ENCODE measurements around the gene METTL24. TPM values are rescaled to one million over a fixed set of nuclear protein-coding genes. Genes with fewer than 3 reads are reported as not detected.

METTL24 gene
- total and polyA plus RNA-seq, 10 of the 15 experiments (the other 5 are each of a cell fraction or from before 2014, with no cell fraction given): 0.20 TPM; not detected in 9

DNA sequence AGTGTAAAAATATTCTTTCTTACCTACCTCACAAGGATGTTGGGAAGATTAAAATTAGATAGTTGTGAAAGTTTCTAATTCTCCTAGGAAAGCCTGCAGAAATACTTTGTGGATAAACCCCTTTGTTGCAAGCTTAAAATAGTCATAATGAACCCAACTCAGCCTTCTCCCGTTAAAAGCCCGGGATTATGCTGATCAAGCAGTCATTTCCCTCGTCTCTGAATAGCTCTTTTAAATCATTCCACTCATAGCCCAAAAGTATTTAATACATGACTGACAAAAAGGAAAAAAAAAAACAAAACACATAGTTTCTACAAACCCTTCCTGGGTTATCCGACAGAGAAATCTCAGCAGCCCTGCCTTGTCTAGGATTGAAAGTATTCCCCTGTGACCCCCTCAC lies 10.9 kb upstream of the METTL24 start:
- TF ChIP-seq BRCA1 (IDR thresholded peaks at IDR 0.05; ENCODE audit: low read depth, low read length) (no peak), NFIC (IDR thresholded peaks at IDR 0.05; ENCODE audit: low read depth, low read length) (no peak), NRF1 (conservative IDR thresholded peaks at IDR 0.05; ENCODE audit: low read depth, low read length) (no peak), POLR2AphosphoS5 (IDR thresholded peaks at IDR 0.05; ENCODE audit: low read length) (no peak), ZBED1 (IDR thresholded peaks at IDR 0.05; ENCODE audit: borderline replicate concordance) (no peak), ETV6 (conservative IDR thresholded peaks at IDR 0.05 in 1 of 2, IDR thresholded peaks at IDR 0.05 in 1 of 2; ENCODE audit: borderline replicate concordance in 1 of 2, low read depth in 1 of 2) (no peak), ATF7 (IDR thresholded peaks at IDR 0.05; ENCODE audit: low read depth) (no peak)
- TF ChIP-seq, protein P1, sequence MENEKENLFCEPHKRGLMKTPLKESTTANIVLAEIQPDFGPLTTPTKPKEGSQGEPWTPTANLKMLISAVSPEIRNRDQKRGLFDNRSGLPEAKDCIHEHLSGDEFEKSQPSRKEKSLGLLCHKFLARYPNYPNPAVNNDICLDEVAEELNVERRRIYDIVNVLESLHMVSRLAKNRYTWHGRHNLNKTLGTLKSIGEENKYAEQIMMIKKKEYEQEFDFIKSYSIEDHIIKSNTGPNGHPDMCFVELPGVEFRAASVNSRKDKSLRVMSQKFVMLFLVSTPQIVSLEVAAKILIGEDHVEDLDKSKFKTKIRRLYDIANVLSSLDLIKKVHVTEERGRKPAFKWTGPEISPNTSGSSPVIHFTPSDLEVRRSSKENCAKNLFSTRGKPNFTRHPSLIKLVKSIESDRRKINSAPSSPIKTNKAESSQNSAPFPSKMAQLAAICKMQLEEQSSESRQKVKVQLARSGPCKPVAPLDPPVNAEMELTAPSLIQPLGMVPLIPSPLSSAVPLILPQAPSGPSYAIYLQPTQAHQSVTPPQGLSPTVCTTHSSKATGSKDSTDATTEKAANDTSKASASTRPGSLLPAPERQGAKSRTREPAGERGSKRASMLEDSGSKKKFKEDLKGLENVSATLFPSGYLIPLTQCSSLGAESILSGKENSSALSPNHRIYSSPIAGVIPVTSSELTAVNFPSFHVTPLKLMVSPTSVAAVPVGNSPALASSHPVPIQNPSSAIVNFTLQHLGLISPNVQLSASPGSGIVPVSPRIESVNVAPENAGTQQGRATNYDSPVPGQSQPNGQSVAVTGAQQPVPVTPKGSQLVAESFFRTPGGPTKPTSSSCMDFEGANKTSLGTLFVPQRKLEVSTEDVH (IDR thresholded peaks at IDR 0.05; ENCODE audit: low read depth, partially characterized antibody): no peak
- TF ChIP-seq, protein P2, sequence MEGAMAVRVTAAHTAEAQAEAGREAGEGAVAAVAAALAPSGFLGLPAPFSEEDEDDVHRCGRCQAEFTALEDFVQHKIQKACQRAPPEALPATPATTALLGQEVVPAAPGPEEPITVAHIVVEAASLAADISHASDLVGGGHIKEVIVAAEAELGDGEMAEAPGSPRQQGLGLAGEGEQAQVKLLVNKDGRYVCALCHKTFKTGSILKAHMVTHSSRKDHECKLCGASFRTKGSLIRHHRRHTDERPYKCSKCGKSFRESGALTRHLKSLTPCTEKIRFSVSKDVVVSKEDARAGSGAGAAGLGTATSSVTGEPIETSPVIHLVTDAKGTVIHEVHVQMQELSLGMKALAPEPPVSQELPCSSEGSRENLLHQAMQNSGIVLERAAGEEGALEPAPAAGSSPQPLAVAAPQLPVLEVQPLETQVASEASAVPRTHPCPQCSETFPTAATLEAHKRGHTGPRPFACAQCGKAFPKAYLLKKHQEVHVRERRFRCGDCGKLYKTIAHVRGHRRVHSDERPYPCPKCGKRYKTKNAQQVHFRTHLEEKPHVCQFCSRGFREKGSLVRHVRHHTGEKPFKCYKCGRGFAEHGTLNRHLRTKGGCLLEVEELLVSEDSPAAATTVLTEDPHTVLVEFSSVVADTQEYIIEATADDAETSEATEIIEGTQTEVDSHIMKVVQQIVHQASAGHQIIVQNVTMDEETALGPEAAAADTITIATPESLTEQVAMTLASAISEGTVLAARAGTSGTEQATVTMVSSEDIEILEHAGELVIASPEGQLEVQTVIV (IDR thresholded peaks at IDR 0.05; ENCODE audit: borderline replicate concordance, partially characterized antibody): no peak
- TF ChIP-seq, protein P3, sequence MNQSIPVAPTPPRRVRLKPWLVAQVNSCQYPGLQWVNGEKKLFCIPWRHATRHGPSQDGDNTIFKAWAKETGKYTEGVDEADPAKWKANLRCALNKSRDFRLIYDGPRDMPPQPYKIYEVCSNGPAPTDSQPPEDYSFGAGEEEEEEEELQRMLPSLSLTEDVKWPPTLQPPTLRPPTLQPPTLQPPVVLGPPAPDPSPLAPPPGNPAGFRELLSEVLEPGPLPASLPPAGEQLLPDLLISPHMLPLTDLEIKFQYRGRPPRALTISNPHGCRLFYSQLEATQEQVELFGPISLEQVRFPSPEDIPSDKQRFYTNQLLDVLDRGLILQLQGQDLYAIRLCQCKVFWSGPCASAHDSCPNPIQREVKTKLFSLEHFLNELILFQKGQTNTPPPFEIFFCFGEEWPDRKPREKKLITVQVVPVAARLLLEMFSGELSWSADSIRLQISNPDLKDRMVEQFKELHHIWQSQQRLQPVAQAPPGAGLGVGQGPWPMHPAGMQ (IDR thresholded peaks at IDR 0.05; ENCODE audit: borderline replicate concordance): no peak
- TF ChIP-seq, protein P4, sequence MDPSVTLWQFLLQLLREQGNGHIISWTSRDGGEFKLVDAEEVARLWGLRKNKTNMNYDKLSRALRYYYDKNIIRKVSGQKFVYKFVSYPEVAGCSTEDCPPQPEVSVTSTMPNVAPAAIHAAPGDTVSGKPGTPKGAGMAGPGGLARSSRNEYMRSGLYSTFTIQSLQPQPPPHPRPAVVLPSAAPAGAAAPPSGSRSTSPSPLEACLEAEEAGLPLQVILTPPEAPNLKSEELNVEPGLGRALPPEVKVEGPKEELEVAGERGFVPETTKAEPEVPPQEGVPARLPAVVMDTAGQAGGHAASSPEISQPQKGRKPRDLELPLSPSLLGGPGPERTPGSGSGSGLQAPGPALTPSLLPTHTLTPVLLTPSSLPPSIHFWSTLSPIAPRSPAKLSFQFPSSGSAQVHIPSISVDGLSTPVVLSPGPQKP (IDR thresholded peaks at IDR 0.05; ENCODE audit: low read depth, low read length): no peak
- in situ Hi-C loops (cut with MboI): no loop called here
- no peak for DNase-seq (ENCODE audit: low read depth, low spot score)
- WGBS (ENCODE audit: insufficient coverage, insufficient replicate concordance, low lambda C conversion rate, missing lambda C conversion rate): 32% methylated on average over 4 of the region's 4 CpGs
- Histone ChIP-seq H3K36me3 (ENCODE audit: control insufficient read depth in 2 of 2, insufficient read depth in 2 of 2, low read length in 1 of 2) (no peaks in the 10 kb centered on the region), H3K9ac (ENCODE audit: control insufficient read depth, insufficient read depth, low read length) (no peak overlapping the region), H3K27ac (ENCODE audit: control insufficient read depth, insufficient read depth) (no peak overlapping the region), H3K4me2 (ENCODE audit: control insufficient read depth, insufficient read depth) (no peak overlapping the region), H3K9me3 (replicated peaks; ENCODE audit: control insufficient read depth, insufficient read depth, low read length) (no peaks in the 10 kb centered on the region), H2AFZ (ENCODE audit: control insufficient read depth, low read depth, low read length) (no peak overlapping the region), H3K27me3 (replicated peaks in 1 of 2; ENCODE audit: control insufficient read depth in 2 of 2, insufficient read depth in 2 of 2, low read length in 1 of 2) (no peaks in the 10 kb centered on the region; a peak in 1 of 4 replicates), H3K4me3 (no peak overlapping the region), H4K20me1 (ENCODE audit: control insufficient read depth, insufficient read depth) (no peaks in the 10 kb centered on the region), H3K4me1 (ENCODE audit: control insufficient read depth, insufficient read depth, low read length) (no peaks in the 10 kb centered on the region), H3K79me2 (ENCODE audit: control insufficient read depth, insufficient read depth, low read length) (no peaks in the 10 kb centered on the region)
- ChIA-PET POLR2A (no interaction called here), RAD21 (ENCODE audit: unreplicated experiment) (no interaction called here), CTCF (no interaction called here), SMC1A (ENCODE audit: uncharacterized antibody, unreplicated experiment) (interaction anchor here (1.0 to 1.2 kb wide), 2 partner anchors 10 to 21 kb away, joined by 3 read pairs; no protein-coding TSS in a partner anchor)
- ATAC-seq: no peak
- intact Hi-C loops (cut with micrococcal nuclease; ENCODE audit: unreplicated experiment): no loop called here
- BruUV-seq (replicated peaks): no TSS peak
- no peak for FAIRE-seq

Measured in GM12878 (cell line).